H1 (cell line): ENCODE results near the gene SMIM35. TPM values are rescaled to one million over a fixed set of nuclear protein-coding genes. Genes with fewer than 3 reads are reported as not detected.

ENCODE experiments used
- CTCF ChIA-PET: fragments of 300-600 bp; sonication (Branson Sonifier 250); formaldehyde crosslinking; loops from one replicate; lab custom pipeline; 2021; ENCODE audit not compliant: partially characterized antibody; lab: Charles Lee
- POLR2A ChIA-PET: fragments of 300-600 bp; sonication (Branson Sonifier 250); formaldehyde crosslinking; loops from one replicate; lab custom pipeline; 2021; ENCODE audit warnings: inconsistent platforms; ENCODE audit not compliant: partially characterized antibody; lab: Charles Lee
- DNase-seq, 2 experiments: peaks; one replicate each; pipeline versions ENCODE4 v3.0.0 to v3.0.0-alpha.2; 2010 to 2022; ENCODE audit warnings: low spot score in 2 of 2, low read depth in 1 of 2, mixed read lengths in 1 of 2
- FAIRE-seq: peaks from 2 replicates; lab custom pipeline; 2011; peaks lifted over from hg19 to GRCh38; lab: Jason Lieb, UNC
- H2AFZ ChIP-seq: 2 replicates; pipeline ENCODE4 v1.8.1; 2012; ENCODE audit warnings: low read length, inconsistent platforms
- H2AK5ac ChIP-seq: 2 replicates; pipeline ENCODE4 v1.6.1; 2013; ENCODE audit warnings: low read depth, low read length
- H2BK120ac ChIP-seq: replicated peaks from 2 replicates; pipeline ENCODE3; 2013; ENCODE audit warnings: low read depth, low read length, inconsistent platforms
- H2BK12ac ChIP-seq: 2 replicates; pipeline ENCODE4 v1.6.1; 2013; ENCODE audit warnings: low read depth, low read length
- H2BK15ac ChIP-seq: 2 replicates; pipeline ENCODE4 v1.6.1; 2013; ENCODE audit warnings: low read length
- H2BK20ac ChIP-seq: 2 replicates; pipeline ENCODE4 v1.6.1; 2013; ENCODE audit warnings: low read length
- H2BK5ac ChIP-seq: 2 replicates; pipeline ENCODE4 v1.6.1; 2013; ENCODE audit warnings: low read depth, low read length
- H3K14ac ChIP-seq: 2 replicates; pipeline ENCODE4 v1.6.1; 2013; ENCODE audit warnings: inconsistent platforms; ENCODE audit not compliant: insufficient read length
- H3K18ac ChIP-seq: 2 replicates; pipeline ENCODE4 v1.6.1; 2013; ENCODE audit warnings: low read length; ENCODE audit errors: extremely low read depth
- H3K23ac ChIP-seq: 2 replicates; pipeline ENCODE4 v1.6.1; 2013; ENCODE audit warnings: inconsistent platforms; ENCODE audit not compliant: insufficient read length
- H3K23me2 ChIP-seq: 2 replicates; pipeline ENCODE4 v1.6.1; 2013; ENCODE audit warnings: low read depth, low read length
- H3K27ac ChIP-seq: 2 replicates; pipeline ENCODE4 v1.6.1; 2011; ENCODE audit warnings: low read depth, low read length, inconsistent platforms
- H3K27me3 ChIP-seq, 4 experiments: replicated peaks in 1 of 4; 1 replicate in 1 of 4; 2 replicates in 3 of 4; pipeline versions ENCODE4 v1.6.1 to v1.8.1; 2011 to 2013; ENCODE audit warnings: low read length in 3 of 4, mild to moderate bottlenecking in 3 of 4, inconsistent platforms in 2 of 4, mixed read lengths in 2 of 4, moderate library complexity in 1 of 4; ENCODE audit not compliant: control insufficient read depth in 3 of 4, insufficient read depth in 3 of 4; ENCODE audit errors: extremely low read depth in 1 of 4
- H3K36me3 ChIP-seq, 4 experiments: 2 replicates each; pipeline versions ENCODE4 v1.6.1 to v1.8.1; 2011 to 2013; ENCODE audit warnings: mild to moderate bottlenecking in 4 of 4, low read length in 3 of 4, moderate library complexity in 2 of 4, control low read depth in 1 of 4, inconsistent platforms in 1 of 4; ENCODE audit not compliant: insufficient read depth in 4 of 4, control insufficient read depth in 2 of 4
- H3K4ac ChIP-seq: replicated peaks from 2 replicates; pipeline ENCODE3; 2013; ENCODE audit warnings: low read length, low read depth, mixed read lengths, inconsistent platforms; ENCODE audit not compliant: insufficient read length
- H3K4me1 ChIP-seq, 4 experiments: replicated peaks in 1 of 4; 1 replicate in 1 of 4; 2 replicates in 3 of 4; pipeline versions ENCODE4 v1.6.1 to v1.8.1; 2011 to 2013; ENCODE audit warnings: low read length in 3 of 4, inconsistent platforms in 2 of 4, mixed read lengths in 1 of 4; ENCODE audit not compliant: insufficient read depth in 4 of 4, control insufficient read depth in 3 of 4
- H3K4me2 ChIP-seq, 2 experiments: 2 replicates each; pipeline versions ENCODE4 v1.6.1 to v1.8.1; 2011 to 2013; ENCODE audit warnings: low read depth in 2 of 2, low read length in 2 of 2, control low read depth in 1 of 2, inconsistent platforms in 1 of 2, mild to moderate bottlenecking in 1 of 2; ENCODE audit not compliant: insufficient read depth in 1 of 2
- H3K4me3 ChIP-seq, 4 experiments: fragments of 200-600, 300-600 bp in 1 of 4; sonication (generic), shearing (Covaris generic), sonication (Bioruptor Twin) in 1 of 4; 2 replicates each; pipeline versions ENCODE4 v1.5.1 to v1.8.1; 2011 to 2016; ENCODE audit warnings: low read length in 4 of 4, low read depth in 3 of 4, control low read depth in 2 of 4, inconsistent platforms in 2 of 4, mild to moderate bottlenecking in 2 of 4, mixed read lengths in 1 of 4, moderate library complexity in 1 of 4; ENCODE audit not compliant: insufficient read depth in 2 of 4; ENCODE audit errors: extremely low read depth in 1 of 4
- H3K56ac ChIP-seq: replicated peaks from 2 replicates; pipeline ENCODE3; 2013; ENCODE audit warnings: low read depth, mild to moderate bottlenecking, mixed read lengths, low read length, inconsistent platforms; ENCODE audit not compliant: insufficient read length
- H3K79me1 ChIP-seq: 2 replicates; pipeline ENCODE4 v1.6.1; 2013; ENCODE audit warnings: low read depth, low read length, control low read depth
- H3K79me2 ChIP-seq, 2 experiments: 2 replicates each; pipeline versions ENCODE4 v1.6.1 to v1.8.1; 2012 to 2013; ENCODE audit warnings: low read length in 2 of 2, mild to moderate bottlenecking in 2 of 2, inconsistent platforms in 1 of 2; ENCODE audit not compliant: insufficient read depth in 2 of 2, control insufficient read depth in 1 of 2
- H3K9ac ChIP-seq, 4 experiments: replicated peaks in 1 of 4; 1 replicate in 1 of 4; 2 replicates in 3 of 4; pipeline versions ENCODE4 v1.6.1 to v1.8.1; 2011 to 2013; ENCODE audit warnings: low read depth in 3 of 4, low read length in 3 of 4, control low read depth in 2 of 4, mild to moderate bottlenecking in 2 of 4, moderate library complexity in 2 of 4, inconsistent platforms in 1 of 4; ENCODE audit errors: extremely low read depth in 1 of 4
- H3K9me3 ChIP-seq, 2 experiments: 2 replicates each; pipeline versions ENCODE4 v1.6.1 to v1.8.1; 2012 to 2013; ENCODE audit warnings: mild to moderate bottlenecking in 2 of 2, moderate library complexity in 2 of 2, control low read depth in 1 of 2, inconsistent platforms in 1 of 2, low read depth in 1 of 2, low read length in 1 of 2, mixed read lengths in 1 of 2; ENCODE audit not compliant: insufficient read depth in 2 of 2
- H4K20me1 ChIP-seq, 2 experiments: replicated peaks in 1 of 2; 2 replicates each; pipeline versions ENCODE3 to v1.8.1; 2011 to 2013; ENCODE audit warnings: inconsistent platforms in 2 of 2, low read length in 2 of 2, mild to moderate bottlenecking in 1 of 2; ENCODE audit not compliant: insufficient read depth in 2 of 2, control insufficient read depth in 1 of 2
- H4K5ac ChIP-seq: 2 replicates; pipeline ENCODE4 v1.6.1; 2013; ENCODE audit warnings: low read length, low read depth, mixed read lengths, inconsistent platforms; ENCODE audit not compliant: insufficient read length
- H4K8ac ChIP-seq: 2 replicates; pipeline ENCODE4 v1.8.0; 2013; ENCODE audit warnings: mild to moderate bottlenecking, moderate library complexity, low read length, inconsistent platforms; ENCODE audit not compliant: insufficient read depth; ENCODE audit errors: extremely low read depth
- H4K91ac ChIP-seq: replicated peaks from 2 replicates; pipeline ENCODE3; 2013; ENCODE audit warnings: low read length, mixed read lengths, inconsistent platforms; ENCODE audit not compliant: insufficient read length
- CTBP2 ChIP-seq: IDR thresholded peaks from 2 replicates; pipeline ENCODE4 v1.7.0; 2011; ENCODE audit warnings: borderline replicate concordance, mild to moderate bottlenecking, moderate library complexity, mixed read lengths, low read length; ENCODE audit not compliant: insufficient read depth, insufficient read length
- EGR1 ChIP-seq: IDR thresholded peaks from 2 replicates; pipeline ENCODE4 v1.6.1; 2011; ENCODE audit warnings: low read depth, low read length, borderline replicate concordance
- EZH2 ChIP-seq: fragments of 200-600 bp; sonication (generic); IDR thresholded peaks from 2 replicates; pipeline ENCODE4 v1.7.1; 2012; ENCODE audit warnings: low read depth, mild to moderate bottlenecking, moderate library complexity, low read length, inconsistent platforms; ENCODE audit not compliant: severe bottlenecking
- GABPA ChIP-seq: IDR thresholded peaks from 2 replicates; pipeline ENCODE4 v1.6.1; 2011; ENCODE audit warnings: mild to moderate bottlenecking, low read length, moderate library complexity, borderline replicate concordance; ENCODE audit not compliant: insufficient read depth
- KDM4A ChIP-seq: IDR thresholded peaks from one replicate; pipeline ENCODE4 v1.7.1; 2012; ENCODE audit warnings: low read depth, mild to moderate bottlenecking, moderate library complexity, low read length, inconsistent platforms; ENCODE audit not compliant: severe bottlenecking
- KDM5A ChIP-seq: fragments of 200-600 bp; IDR thresholded peaks from 2 replicates; pipeline ENCODE4 v1.7.1; 2012; ENCODE audit warnings: mild to moderate bottlenecking, low read length, inconsistent platforms, mixed read lengths
- NRF1 ChIP-seq: IDR thresholded peaks from 2 replicates; pipeline ENCODE4 v1.6.1; 2011; ENCODE audit warnings: mild to moderate bottlenecking, low read depth, low read length, improper control_type of control experiment
- PHF8 ChIP-seq: fragments of 200-600 bp; sonication (generic); conservative IDR thresholded peaks from 2 replicates; pipeline ENCODE4 v1.7.1; 2012; ENCODE audit warnings: low read depth, mild to moderate bottlenecking, inconsistent platforms, low read length, moderate library complexity
- RBBP5 ChIP-seq: IDR thresholded peaks from 2 replicates; pipeline ENCODE4 v1.7.1; 2012; ENCODE audit warnings: low read depth, mild to moderate bottlenecking, inconsistent platforms, low read length, moderate library complexity, borderline replicate concordance
- SIN3A ChIP-seq, 2 experiments: IDR thresholded peaks in 1 of 2; conservative IDR thresholded peaks in 1 of 2; 2 replicates each; pipeline ENCODE4 v1.6.1; 2011 to 2012; ENCODE audit warnings: low read length in 2 of 2, improper control_type of control experiment in 1 of 2, low read depth in 1 of 2, mild to moderate bottlenecking in 1 of 2
- SIRT6 ChIP-seq: IDR thresholded peaks from one replicate; pipeline ENCODE4 v1.7.1; 2012; ENCODE audit warnings: low read length, inconsistent platforms
- SP4 ChIP-seq: IDR thresholded peaks from 2 replicates; pipeline ENCODE4 v1.6.1; 2012; ENCODE audit warnings: low read length, inconsistent platforms
- SUZ12 ChIP-seq: fragments of 200-600 bp; sonication (generic); IDR thresholded peaks from 2 replicates; pipeline ENCODE4 v1.6.1; 2012; ENCODE audit warnings: mild to moderate bottlenecking, inconsistent platforms, low read length, moderate library complexity, mixed read lengths
- WGBS, 2 experiments: shearing (Covaris generic) in 1 of 2; methylation state at CpG; one replicate each; pipeline versions ENCODE4 v1.1.6 to v1.1.7; 2013 to 2015; ENCODE audit warnings: low lambda C conversion rate in 2 of 2, mixed read lengths in 2 of 2, inconsistent platforms in 1 of 2, low coverage in 1 of 2, missing lambda C conversion rate in 1 of 2; ENCODE audit not compliant: insufficient replicate concordance in 2 of 2, insufficient coverage in 1 of 2, insufficient read length in 1 of 2; ENCODE audit errors: extremely low coverage in 1 of 2, missing lambda C conversion rate in 1 of 2; 5-methylcytosine and 5-hydroxymethylcytosine counted together
- polyA plus RNA-seq, 7 experiments: library from polyadenylated mRNA; depleted of rRNA in 3 of 7; stranded (reverse) in 5 of 7; unstranded in 2 of 7; fragments of >200 nt in 5 of 7; fragments of 200-250 nt in 2 of 7; gene quantifications; 1 replicate in 5 of 7; 2 replicates in 1 of 7; 4 replicates in 1 of 7; pipeline versions ENCODE4 v1.2.1 to v1.2.3, GENCODE V29; 2011 to 2013; ENCODE audit warnings: missing spikeins in 2 of 7, mixed read lengths in 2 of 7
- total RNA-seq: library from RNA; stranded (reverse); fragmentation: NEBNext Ultra II Directional; extraction: Animal tissue kit (Norgen Biotek cat#: 25700); gene quantifications from 2 replicates; pipeline ENCODE4 v1.2.1, GENCODE V29; 2021

The SMIM35 gene
- total and polyA plus RNA-seq, 2 of the 8 experiments (the other 6 are each of a cell fraction or from before 2014, with no cell fraction given), result not detected

DNA sequence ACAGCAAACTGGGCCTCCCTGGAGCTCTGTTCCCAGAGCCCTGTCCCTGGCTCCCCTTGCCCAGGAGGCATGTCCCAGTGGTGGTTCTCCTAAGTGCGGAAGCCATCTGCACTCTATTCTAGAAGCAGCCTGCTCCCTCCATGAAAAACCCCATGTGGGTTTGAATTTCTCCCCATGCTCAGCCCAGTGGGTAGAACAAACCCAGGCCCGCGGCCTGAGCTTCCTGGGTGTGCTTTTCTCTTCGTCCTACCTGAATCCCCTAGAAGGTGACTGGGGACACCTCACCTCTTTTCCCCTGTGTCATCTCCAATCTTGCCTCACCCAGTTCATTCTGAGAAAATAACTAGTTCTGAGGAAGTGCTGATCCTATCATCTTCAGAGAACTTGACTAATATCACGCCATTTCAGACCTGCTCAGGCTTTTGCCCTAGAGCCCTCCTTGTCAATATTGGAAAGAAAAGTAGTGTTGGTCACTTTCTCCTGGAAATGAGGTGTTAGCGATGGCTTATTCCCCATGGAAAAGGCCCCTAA, 84.7 kb downstream of the SMIM35 start:
- Histone ChIP-seq H3K36me3 (no peaks in the 10 kb centered on the region), H3K4ac (no peak overlapping the region), H4K91ac (no peak overlapping the region), H2AK5ac (no peak overlapping the region), H2BK15ac (no peak overlapping the region), H4K8ac (no peak overlapping the region), H4K5ac (no peak overlapping the region), H3K27me3 (peaks cover 0 to 2% (median 0%) of the 10 kb centered on the region in 4 experiments; a peak in 1 of 7 replicates), H3K9me3 (no peaks in the 10 kb centered on the region), H2BK120ac (no peak overlapping the region), H3K9ac (no peak overlapping the region), H2BK5ac (no peak overlapping the region), H3K4me1 (no peaks in the 10 kb centered on the region; a peak in 2 of 7 replicates), H3K4me3 (no peak overlapping the region), H3K4me2 (no peak overlapping the region), H3K56ac (no peak overlapping the region), H3K79me2 (no peaks in the 10 kb centered on the region), H2BK20ac (no peak overlapping the region), H3K79me1 (no peaks in the 10 kb centered on the region), H2AFZ (no peak overlapping the region), H3K23me2 (no peaks in the 10 kb centered on the region), H3K18ac (no peak overlapping the region), H3K23ac (no peak overlapping the region), H3K27ac (no peak overlapping the region), H3K14ac (no peak overlapping the region), H4K20me1 (no peaks in the 10 kb centered on the region), H2BK12ac (no peak overlapping the region)
- 91% methylated on average over 6 of the region's 6 CpGs; no CpG with 5 or more reads in 1 of the 2 experiments for WGBS, 2 experiments
- CTCF ChIA-PET, result interaction anchor here (0.6 to 3.8 kb wide), 8 partner anchors 40 to 932 kb away, joined by 3 to 18 read pairs (median 4); no protein-coding TSS in a partner anchor
- POLR2A ChIA-PET, result no interaction called here
- no peak for FAIRE-seq
- no peak for DNase-seq
- TF ChIP-seq EZH2 (no peak), SIRT6 (no peak), SP4 (no peak), SIN3A (conservative IDR thresholded peaks at IDR 0.05 in 1 of 2, IDR thresholded peaks at IDR 0.05 in 1 of 2; ENCODE audit: low read depth in 1 of 2, low read length in 2 of 2) (no peak), NRF1 (no peak), KDM4A (no peak), PHF8 (no peak), SUZ12 (no peak), RBBP5 (no peak), KDM5A (no peak), CTBP2 (no peak), GABPA (no peak), EGR1 (no peak)
